ENCODE measurements around the gene CYP4B1.

GRCh38 chr1:46804027-46804889 lies 5.4 kb downstream of the CYP4B1 start:
- TF ChIP-seq CTCF (IDR thresholded peaks at IDR 0.05; ENCODE audit: extremely low read depth in 1 of 2, insufficient read depth in 1 of 2, low read depth in 1 of 2, low read length in 2 of 2) = no peak
- no peak for TF ChIP-seq MAX (IDR thresholded peaks at IDR 0.05; ENCODE audit: insufficient read depth, insufficient read length)
- no peak for TF ChIP-seq POLR2A (IDR thresholded peaks at IDR 0.05; ENCODE audit: low read depth, low read length)
- TF ChIP-seq JUN (IDR thresholded peaks at IDR 0.05; ENCODE audit: borderline replicate concordance, insufficient read depth, insufficient read length, low read depth) = no peak
- no peak for TF ChIP-seq POLR2AphosphoS5 (IDR thresholded peaks at IDR 0.05; ENCODE audit: insufficient read depth, low read depth, low read length)
- no peak for TF ChIP-seq EZH2 (IDR thresholded peaks at IDR 0.05; ENCODE audit: borderline replicate concordance, low read depth, low read length, severe bottlenecking)
- TF ChIP-seq MYC (IDR thresholded peaks at IDR 0.05; ENCODE audit: low read depth, low read length) = no peak
- no peak for TF ChIP-seq FOS (IDR thresholded peaks at IDR 0.05; ENCODE audit: borderline replicate concordance, insufficient read depth, low read length)
